Hematopoietic multipotent progenitor cell treated with erythropoietin and hydrocortisone succinate and interleukin-3 and kit ligand, for 8 days (in vitro differentiated cells): ENCODE data around the gene STPG4.
"Not testable (repeated sequence)": the region's sequence is repeated elsewhere in the genome, so short reads cannot be mapped to it uniquely, and the experiment has no call there.

Source experiments
- DNase-seq: peaks from one replicate; pipeline ENCODE4 v3.0.0-alpha.2; 2015

STPG4 gene

GRCh38 chr2:47124740-47125139 lies 30.4 kb downstream of the STPG4 start:
- not testable (repeated sequence) for DNase-seq

GRCh38 chr2:47120424-47120823 lies 34.7 kb downstream of the STPG4 start:
- DNase-seq: not testable (repeated sequence)

- DNase-seq: no peak
These were observed 36.1 kb downstream of the STPG4 start for GRCh38 chr2:47119001-47119400.

- DNase-seq: no peak
These were observed 36.5 kb downstream of the STPG4 start for GRCh38 chr2:47118581-47118980.

- no peak for DNase-seq
These were observed 42.3 kb downstream of the STPG4 start for GRCh38 chr2:47112665-47113435.

- DNase-seq: no peak
These were observed 45.4 kb downstream of the STPG4 start for GRCh38 chr2:47109680-47110079.

GRCh38 chr2:47109007-47109375 lies 46.1 kb downstream of the STPG4 start:
- DNase-seq: no peak

- not testable (repeated sequence) for DNase-seq
These were observed 46.7 kb downstream of the STPG4 start for GRCh38 chr2:47108267-47109006.

- DNase-seq: not testable (repeated sequence)
These were observed 47.9 kb downstream of the STPG4 start for GRCh38 chr2:47107201-47107600.

GRCh38 chr2:47106231-47106630 lies 48.9 kb downstream of the STPG4 start:
- DNase-seq: not testable (repeated sequence)

GRCh38 chr2:47099712-47100111 lies 55.4 kb downstream of the STPG4 start:
- not testable (repeated sequence) for DNase-seq

GRCh38 chr2:47098953-47099352 lies 56.2 kb downstream of the STPG4 start:
- DNase-seq: no peak

GRCh38 chr2:47097563-47097962 lies 57.5 kb downstream of the STPG4 start:
- DNase-seq: no peak

GRCh38 chr2:47096451-47096850 lies 58.7 kb downstream of the STPG4 start:
- DNase-seq: no peak

- DNase-seq: no peak
These were observed 59.6 kb downstream of the STPG4 start for GRCh38 chr2:47095349-47096020.

- no peak for DNase-seq
These were observed 60.5 kb downstream of the STPG4 start for GRCh38 chr2:47094511-47095142.

- no peak for DNase-seq
These were observed 61.5 kb downstream of the STPG4 start for GRCh38 chr2:47093626-47094025.

- DNase-seq: no peak
These were observed 62.6 kb downstream of the STPG4 start for GRCh38 chr2:47092465-47092864.

GRCh38 chr2:47091118-47091517 lies 64.0 kb downstream of the STPG4 start:
- no peak for DNase-seq

GRCh38 chr2:47089083-47089464 lies 66.0 kb downstream of the STPG4 start:
- DNase-seq: peak; percentile 63

- DNase-seq: peak; percentile 90
These were observed 66.6 kb downstream of the STPG4 start for GRCh38 chr2:47088371-47089082.

- DNase-seq: no peak
These were observed 68.1 kb downstream of the STPG4 start for GRCh38 chr2:47087051-47087450.

- DNase-seq: no peak
These were observed 68.5 kb downstream of the STPG4 start for GRCh38 chr2:47086571-47086970.
